Fibroblast of skin of back (primary cell): ENCODE measurements around the gene CNOT6.
A peak's percentile ranks its signal among the peaks of the same experiment; 100 is the strongest.

ENCODE experiments used
- DNase-seq: peaks from one replicate; pipeline ENCODE4 v3.0.0-alpha.2; 2013

CNOT6 gene

DNA sequence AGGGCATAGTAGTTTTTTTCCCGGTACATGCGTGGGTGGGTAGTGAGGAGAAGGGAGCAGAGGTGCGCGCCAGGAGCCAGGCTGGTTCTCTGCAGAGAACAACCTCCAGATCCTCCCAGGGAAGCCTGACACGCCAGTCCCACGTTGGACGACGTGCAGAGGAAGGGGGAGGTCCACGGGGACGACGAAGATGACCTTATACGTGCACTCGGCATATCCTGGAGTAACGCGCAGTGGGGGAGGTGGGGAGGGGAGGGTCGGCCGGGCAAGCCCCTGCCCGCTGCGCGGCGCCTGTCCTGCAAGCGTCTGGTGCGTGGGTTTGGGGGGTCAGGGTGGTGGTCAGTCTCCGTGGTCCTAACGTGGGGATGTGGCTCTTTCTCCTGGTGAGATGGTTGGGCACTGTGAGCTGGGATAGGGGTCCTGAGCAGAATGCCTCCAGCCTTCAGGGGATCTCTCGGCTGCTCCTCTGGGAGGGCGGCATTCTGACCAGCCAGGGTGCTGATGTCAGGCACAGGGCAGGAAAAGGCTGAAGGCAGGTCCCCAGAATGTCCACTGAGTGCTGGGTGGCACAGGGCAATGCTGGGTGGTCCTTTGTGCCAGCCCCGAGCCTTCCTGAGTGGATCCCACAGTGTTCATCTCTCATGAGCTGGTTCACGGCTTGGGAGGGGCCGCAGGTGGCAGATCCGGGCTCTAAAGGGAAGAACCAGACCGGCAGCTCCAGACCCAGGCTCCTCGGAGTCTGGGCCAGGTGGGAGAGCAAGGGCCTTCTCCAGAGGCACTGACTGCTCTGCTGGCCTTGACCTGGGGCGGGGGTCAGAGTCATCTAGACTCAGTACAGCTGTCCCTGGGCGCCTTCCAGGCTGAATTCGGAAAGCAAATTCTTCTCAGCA, 107.7 kb downstream of the CNOT6 start:
- DNase-seq = no peak

DNA sequence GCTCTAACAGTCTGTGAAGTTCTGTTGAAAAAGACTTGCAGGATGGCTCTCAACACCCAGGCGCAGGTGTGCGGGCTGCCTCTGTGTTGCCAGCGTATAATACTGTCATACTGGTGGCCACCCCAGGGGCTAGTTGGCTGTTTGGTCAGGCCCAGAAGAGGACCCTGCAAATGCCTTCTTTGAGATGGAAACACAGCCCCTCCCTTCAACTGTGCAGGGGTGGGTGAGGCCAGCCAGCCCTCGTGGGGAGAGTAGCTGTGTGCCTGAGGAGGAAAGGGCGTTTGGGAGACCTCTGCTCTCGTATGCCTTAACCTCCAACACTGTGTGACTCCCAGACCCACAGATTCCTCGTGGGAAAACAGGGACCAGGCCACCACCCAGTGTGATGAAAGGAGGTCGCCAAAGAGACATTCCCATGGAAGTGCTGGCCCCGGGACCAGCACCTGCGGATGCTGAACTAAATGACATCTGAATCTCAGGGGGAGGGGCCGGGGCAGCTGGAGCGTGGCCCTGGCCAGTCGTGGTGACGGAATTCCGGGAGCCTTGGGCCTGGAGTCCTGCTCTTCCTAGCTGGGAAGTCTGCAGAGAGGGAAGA, 108.4 kb downstream of the CNOT6 start:
- DNase-seq = no peak

DNA sequence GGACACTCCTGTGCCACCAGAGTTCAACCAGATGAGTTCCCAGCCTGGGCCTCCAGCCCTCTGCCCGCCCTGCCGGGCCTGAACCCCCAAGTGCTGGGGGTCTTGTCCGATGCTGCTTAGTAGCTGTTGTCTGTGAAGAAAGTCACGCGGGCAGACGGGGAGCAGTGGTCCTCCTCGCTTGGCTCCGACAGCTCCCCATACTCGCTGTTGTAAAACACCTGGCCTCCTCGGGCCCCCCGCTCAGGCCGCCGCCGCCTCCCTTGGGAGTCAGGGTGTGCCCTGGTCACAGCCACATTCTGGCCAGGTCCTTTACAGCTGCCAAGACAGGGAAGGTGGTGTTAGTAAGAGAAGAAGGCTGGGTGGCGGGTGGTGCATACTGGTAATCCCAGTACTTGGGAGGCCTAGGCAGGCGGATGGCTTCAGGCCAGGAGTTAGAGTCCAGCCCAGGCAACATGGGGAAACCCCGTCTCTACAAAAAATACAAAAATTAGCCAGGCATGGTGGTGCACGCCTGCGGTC, 109.0 kb downstream of the CNOT6 start:
- DNase-seq = no peak

DNA sequence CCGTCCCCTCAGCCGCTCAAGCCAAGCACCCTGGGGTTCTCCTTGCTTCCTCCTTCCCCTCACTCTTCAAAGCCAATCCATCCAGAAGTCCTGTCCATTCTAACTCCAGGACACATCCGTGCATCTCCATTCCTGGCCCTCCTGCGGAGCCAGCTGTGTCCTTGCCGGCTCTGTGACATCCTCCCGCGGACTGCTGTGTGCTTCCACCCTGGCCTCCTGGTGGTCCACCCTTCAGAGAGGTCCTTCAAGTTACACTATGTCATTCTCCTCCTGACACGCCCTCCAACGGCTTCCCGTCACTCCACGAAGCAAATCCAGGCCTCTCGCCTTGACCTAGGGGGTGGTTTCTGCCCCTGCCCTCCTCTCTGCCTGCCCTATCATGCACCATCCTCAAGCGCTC, 110.1 kb downstream of the CNOT6 start:
- DNase-seq = no peak

DNA sequence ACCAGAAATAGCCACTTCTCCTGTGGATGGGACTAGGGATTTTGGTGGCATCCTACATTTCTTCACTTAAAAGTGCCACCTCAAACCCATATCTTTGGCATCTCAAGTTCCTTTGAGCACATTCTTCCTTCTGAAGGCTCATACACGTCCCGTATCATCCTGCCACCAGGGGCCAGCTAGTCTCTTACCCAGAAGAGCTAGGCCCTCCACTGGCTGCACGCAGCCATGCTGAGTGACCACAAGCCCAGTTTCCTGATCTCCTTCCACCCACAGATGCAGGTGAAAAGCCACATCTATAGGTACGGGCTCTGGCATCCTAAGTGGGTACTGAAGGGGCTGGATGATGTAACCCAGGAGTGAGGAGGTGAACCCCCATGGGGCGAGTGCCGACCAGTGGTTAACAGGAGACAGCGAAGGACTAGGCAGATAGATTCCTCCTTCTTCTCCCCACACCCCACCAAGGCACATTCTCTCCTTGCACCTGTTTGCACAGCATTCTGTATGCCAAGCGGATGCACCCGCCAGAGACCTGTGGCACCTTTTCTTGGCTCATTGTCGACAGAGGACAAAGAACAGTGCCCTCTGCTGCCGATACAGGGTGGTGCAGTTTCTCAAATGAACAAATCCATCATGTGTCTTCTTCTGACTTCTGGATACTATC, 111.5 kb downstream of the CNOT6 start:
- DNase-seq = peak; percentile 50

DNA sequence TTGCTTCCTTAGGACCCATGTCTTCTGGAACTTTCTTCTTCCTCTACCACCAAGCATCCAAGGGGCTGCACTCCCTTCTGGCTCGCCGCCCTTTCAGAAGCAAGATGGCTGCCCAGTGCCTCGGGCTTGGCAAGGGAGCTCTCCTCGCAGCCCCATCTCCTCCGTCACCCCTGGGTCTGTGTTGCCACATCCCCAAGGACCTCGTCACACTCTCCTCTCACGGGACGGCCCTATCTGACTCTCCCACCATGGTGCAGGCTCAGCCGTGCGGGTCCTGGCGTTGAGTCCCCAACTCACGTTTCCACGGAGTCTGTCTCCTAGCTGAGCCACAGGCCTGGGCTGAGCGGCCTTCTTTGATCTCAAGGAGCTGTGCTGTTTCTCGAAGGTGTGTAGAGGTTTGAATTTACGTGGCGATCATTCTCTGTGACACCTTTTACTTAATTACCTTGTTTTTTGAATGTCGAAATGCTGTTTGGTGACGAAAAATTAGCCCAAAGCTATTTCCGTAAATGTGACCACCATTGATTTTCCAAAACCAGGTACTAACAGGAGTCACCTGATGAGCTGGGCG, 112.1 kb downstream of the CNOT6 start:
- DNase-seq = no peak

DNA sequence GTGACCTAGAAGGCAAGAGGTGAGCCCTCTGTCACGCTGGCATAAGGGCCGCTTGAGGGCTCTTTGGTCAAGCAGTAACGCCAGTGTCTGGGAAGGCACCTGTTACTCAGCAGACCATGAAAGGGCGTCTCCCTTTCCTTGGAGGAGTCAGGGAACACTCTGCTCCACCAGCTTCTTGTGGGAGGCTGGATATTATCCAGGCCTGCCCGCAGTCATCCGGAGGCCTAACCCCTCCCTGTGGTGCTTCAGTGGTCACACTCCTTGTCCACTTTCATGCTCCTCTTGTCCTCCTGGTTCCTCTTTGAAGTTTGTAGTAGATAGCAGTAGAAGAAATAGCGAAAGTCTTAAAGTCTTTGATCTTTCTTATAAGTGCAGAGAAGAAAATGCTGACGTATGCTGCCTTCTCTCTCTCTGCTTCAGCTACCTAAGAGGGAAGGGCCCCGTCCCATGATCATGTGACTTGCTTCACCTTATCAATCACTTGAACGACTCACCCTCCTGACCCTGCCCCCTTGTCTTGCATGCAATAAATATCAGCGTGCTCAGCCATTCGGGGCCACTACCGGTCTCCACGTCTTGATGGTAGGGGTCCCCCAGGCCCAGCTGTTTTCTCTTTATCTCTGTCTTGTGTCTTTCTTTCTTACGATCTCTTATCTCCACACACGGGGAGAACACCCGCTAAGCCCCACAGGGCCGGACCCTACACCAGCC, 113.8 kb downstream of the CNOT6 start:
- DNase-seq = no peak

DNA sequence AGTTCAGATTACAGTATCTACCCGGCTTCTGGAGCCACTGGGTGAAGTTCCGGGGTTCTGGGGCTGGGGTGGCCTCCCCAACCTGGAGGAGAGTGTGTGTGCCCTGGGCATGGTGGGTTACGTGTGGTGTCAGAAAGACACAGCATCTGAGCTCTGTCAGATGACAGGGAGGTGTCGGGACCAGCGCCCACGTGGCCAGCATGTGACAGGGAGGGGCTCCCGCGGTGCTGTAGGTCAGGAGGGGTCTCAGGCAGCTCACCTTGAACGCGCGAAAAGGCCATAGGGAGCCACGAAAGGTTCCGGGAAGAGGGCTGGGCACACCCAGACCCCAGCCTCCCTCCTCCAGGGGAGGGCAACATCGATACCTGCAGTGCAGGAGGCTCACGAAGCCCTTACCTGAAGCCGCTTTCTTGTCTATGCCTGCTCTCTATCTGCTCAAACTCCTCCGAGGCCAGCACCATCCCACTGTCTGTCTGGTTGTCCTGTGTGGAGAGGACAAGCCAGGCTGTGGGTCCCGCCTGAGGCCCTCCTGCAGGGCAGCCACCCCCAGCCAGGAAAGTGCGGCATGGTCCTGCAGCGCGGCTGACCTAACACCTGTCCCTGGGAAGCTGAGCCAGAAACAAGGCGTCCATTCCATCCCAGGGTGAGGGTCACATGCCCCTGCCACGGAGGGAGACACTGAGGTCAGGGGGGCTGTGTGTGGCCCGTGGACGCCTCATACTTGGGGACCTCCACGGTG, 114.6 kb downstream of the CNOT6 start:
- no peak for DNase-seq

DNA sequence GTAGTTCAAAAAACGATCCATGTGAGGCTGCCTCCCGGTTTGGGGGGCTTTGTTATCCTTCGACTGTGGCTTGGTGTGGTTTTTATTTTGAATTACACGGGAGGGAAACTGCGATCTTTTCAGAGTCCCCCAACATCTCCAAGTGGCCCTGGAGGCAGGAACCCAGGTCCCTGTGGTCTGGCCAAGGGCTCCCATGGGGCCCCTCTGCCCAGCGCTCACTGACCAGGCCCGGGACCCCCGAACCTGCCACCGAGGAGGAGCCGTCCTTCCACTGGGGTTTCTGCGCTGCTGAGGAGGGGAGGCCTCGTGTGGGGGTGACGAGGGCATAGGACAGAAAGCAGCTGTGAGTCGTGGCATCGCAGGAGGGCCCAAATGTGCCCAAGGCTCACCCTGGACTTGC, 115.2 kb downstream of the CNOT6 start:
- no peak for DNase-seq

DNA sequence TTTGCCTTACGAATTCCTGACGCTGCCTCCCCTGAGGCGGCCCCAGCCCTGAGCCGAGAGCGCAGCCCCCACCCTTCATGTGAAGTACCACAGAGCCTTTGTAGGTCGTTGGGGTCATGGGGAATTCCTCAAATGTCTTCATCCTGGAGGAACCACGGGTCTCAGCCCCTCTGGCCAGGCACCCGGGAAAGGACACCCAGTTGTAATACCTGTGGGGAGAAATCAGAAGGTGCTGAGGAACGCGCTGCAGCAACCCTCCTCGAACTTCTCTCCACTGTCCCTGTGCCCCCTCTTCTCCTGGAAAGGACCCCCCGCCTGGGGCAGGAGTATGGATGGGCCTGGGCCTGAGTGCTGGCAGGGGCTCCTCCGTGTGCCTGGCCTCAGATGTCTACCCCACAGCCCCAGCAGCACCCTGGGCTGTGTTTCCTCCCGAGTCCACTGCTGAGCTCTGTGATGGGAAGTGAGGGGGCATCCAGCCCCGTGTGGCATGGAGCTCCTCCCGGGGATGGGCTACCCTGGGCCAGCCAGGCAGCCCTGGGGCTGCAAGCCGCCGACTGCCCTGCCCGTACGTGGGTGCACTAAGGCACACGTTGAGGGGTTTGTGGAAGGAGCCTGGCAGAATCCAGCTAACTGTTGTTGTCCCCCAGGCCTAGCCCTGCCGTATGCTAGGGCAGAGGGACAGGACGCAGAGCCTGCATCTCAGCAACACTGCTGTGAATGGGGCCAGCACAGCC, 115.8 kb downstream of the CNOT6 start:
- no peak for DNase-seq

DNA sequence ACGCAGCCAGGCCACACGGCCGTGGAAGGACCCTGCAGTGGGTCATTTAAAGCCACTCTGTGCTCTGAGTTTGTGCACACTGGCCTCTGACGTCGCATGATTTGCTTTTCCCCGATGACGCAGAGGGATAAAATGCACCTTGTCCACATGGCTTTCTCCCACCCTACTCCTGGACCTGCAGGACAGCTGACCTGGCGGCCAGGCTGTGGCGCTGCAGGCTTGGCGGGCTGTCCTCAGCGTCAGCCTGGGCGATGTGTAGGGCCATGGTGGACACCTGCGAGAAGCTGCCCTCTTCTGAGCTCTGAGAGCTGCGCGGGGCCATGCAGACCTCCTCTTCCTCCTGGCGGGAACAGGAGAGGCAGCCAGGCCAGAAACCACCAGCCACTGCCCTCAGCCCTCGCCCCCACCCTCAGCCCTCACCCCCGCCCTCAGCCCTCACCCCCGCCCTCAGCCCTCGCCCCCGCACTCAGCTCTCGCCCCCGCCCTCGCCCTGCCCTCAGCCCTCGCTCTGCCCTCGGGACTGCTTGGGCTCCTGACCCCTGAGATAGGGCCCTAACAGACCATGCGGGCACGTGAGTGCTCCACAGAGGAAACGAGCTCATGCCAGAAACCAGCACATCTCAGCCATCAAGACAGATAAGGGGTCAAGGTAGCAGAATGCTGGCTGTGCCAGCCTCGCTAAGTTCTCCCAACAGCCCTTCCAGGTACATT, 117.1 kb downstream of the CNOT6 start:
- no peak for DNase-seq

DNA sequence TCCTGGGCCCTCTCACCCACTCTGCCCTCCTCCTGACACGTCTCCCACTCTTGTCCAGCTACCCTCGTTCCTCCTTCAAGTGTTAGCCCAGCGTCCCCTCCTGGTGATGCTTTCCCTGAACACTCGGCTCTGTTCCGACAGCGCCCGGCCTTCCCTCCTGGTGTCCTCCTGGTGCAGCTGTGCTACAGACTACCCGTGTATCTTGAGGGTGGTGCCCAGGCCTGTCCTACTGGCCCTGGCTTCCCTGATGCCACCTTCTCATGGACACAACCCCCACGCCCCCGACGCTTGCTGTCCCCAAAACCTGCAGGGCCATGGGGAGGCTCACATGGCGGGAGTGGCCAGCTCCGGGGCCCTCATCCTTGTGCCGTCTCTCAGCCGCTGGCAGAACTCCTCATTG, 118.5 kb downstream of the CNOT6 start:
- DNase-seq = no peak

DNA sequence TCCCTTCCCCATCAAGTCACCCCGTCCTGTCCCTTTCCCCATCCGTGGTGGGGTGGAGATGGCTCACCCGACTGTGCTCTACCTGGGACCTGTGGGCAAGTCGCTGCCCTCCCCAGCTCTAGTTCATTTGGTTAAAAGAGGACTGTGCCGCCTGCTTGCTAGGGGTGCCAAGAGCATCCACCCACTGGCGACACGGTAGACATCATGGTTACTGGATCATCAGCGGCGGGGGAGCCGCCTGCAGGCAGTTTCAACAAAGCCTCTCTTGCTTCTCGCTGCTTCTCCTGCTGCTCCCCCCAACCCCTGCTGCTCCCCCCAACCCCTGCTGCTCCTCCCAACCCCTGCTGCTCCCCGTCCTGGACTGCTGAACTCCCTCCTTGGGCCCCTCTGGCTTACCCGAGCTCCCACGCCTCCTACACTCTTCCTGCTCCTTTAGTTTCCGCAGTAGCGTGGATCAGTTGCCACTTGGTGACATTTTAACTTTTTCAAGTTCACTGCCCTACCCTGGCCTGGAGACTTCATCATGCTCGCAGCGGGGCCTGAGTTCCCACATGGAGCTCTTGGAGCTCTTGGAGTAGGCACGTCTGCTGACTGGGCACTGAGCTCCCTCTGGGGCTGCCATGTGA, 119.1 kb downstream of the CNOT6 start:
- DNase-seq = no peak

DNA sequence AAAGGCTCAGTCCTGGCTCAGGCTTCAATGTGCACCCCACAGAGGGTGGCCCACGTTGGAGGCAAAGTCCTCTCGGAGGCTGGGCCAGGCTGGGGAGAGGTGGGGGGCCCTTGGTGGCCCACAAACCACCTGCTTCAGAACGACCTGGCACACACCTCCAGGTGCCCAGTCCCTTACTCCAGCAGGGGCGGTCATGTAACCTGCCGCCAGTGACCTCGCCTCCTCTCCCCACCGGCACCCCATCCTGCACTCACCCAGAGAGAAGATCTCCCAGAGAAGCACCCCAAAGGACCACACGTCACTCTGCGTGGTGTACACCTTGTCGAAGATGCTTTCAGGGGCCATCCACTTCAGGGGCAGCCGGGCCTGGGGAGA, 119.6 kb downstream of the CNOT6 start:
- DNase-seq = no peak

DNA sequence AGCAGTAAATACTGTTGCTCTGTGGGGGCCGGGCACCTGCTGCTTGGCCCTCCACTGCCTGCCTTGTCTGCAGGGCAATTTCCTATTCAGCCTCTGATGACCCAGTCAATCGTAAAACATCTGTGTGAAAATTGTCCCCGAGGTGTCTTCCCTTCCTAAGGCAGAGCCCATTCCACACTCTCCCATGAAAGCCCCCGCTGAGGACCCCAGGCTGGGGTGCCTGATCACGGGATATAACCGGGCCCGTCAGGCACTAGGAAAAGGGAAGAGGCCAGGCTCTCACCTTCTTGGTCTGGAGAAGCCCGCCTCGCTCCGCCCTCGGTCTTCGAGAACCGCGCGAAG, 124.3 kb downstream of the CNOT6 start:
- DNase-seq = no peak

DNA sequence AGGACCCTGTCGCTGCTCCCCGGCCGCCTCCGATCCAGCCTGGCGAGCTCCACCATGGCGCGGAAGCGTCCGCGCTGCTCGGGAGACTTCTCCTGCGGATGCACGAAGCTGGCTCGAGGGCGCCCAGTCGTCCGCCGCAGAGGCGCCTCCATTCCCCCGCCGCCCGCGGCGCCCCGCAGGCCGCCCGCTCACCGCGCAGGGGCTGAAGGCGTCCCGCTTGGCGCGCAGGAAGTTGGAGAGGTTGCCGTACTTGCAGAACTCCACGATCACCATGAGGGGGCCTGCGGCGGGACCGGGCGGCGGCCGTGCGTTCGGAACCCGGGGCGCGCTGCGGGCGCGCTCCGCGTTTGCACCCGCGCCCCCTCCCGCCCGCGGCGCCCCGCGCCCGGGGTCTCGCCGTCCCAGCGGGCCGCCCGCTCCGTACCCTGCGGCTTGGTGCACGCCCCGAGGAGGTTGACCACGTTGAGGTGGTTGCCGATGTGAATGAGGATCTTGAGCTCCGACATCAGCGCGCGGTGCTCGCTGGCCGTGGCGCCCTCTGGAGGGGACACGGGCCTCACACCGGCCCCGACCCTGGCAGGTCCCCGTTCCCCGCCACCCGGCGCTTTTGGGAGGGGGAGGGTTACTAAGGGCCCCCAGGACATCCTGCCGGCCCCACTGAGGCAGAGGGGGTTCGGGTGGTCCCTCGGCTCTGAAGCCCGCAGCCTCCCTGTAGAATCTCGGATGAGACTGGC, 124.8 kb downstream of the CNOT6 start:
- DNase-seq = peak; percentile 67

DNA sequence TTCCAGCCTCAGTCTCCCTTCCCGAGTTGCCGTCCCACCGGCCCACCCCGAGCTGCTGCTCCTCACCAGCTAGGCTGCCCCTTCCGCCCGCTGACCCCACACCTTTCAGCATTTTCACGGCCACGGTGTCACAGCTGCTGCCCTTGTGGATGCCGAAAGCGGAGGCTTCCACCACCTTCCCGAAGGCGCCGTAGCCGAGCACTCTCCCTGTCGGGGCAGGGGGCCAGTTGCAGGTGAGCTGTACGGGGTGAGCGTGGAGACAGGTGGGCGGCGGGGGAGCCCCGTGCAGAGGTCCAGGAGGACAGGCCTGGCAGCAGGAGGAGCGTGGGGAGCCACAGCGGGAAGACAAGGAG, 125.4 kb downstream of the CNOT6 start:
- no peak for DNase-seq

DNA sequence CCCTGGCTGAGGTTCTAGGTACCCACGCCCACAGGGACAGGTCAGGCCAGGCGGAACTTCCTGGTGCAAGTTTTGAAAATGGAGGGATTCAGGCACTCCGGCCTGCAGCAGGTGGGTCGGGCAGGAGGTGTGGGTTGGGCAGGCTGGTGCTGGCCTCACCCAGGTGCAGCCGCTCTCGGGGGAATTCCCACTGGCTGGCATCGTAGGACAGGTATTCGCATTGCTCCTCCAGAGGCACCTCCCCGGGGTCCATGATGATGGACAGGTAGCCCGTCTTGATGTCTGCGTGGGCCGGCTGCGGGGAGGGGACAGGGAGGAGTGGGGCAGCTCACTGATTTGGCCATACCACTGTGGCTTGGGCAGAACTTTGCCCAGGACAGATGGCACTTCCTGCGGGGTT, 125.8 kb downstream of the CNOT6 start:
- no peak for DNase-seq

DNA sequence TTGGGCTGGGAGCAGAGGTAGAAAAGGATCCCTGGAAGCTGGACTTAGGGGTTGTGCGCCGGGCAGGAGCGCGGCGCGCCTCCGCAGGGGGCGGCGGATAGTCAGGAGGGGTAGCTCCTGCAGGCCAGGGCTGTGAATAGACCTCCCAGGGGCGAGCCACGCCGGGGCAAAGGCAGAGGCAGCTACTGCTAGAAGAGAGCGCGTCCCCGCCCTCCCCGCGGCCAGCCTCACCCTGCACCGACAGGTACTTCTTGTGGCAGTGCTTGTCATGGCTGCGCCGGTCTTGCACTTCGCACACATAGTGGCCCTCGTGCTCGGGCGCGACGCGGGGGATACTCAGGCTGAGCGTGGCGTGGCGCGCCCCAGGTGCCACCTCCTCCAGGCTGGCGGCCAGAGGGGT, 127.1 kb downstream of the CNOT6 start:
- DNase-seq = no peak

DNA sequence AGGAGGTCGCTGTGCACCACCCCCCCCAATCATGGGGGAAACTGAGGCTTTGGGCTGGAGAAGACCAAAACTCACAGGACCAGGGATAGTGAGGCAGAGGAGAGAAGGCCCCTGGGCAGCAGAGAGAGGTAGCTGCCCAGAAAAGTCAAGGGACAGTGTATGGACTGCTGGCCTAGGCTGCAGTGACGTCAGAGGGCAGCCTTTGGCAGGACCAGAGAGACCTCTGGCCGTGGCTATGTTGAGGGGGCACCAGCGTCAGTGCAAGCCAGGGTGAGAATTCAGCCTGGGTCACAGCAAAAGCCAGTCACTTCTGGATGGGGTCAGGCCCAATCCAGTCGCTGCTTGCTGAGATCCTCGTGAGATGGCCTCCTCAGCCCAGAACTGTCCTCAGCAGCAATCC, 128.7 kb downstream of the CNOT6 start:
- DNase-seq = no peak
